ENCODE results near the gene FOXA1. TPM values are rescaled to one million over a fixed set of nuclear protein-coding genes. Genes with fewer than 3 reads are reported as not detected.

FOXA1 gene
- total RNA-seq, 4 donors from 2014 or later, result 7.4 to 24.6 (median 21.4) TPM

- no peak for DNase-seq
- Histone ChIP-seq H3K4me3 (no peak overlapping the region), H3K36me3 (no peaks in the 10 kb centered on the region), H3K9me3 (no peaks in the 10 kb centered on the region), H3K4me1 (no peaks in the 10 kb centered on the region), H3K27me3 (no peaks in the 10 kb centered on the region), H3K27ac (no peak overlapping the region)
- TF ChIP-seq, protein P1, sequence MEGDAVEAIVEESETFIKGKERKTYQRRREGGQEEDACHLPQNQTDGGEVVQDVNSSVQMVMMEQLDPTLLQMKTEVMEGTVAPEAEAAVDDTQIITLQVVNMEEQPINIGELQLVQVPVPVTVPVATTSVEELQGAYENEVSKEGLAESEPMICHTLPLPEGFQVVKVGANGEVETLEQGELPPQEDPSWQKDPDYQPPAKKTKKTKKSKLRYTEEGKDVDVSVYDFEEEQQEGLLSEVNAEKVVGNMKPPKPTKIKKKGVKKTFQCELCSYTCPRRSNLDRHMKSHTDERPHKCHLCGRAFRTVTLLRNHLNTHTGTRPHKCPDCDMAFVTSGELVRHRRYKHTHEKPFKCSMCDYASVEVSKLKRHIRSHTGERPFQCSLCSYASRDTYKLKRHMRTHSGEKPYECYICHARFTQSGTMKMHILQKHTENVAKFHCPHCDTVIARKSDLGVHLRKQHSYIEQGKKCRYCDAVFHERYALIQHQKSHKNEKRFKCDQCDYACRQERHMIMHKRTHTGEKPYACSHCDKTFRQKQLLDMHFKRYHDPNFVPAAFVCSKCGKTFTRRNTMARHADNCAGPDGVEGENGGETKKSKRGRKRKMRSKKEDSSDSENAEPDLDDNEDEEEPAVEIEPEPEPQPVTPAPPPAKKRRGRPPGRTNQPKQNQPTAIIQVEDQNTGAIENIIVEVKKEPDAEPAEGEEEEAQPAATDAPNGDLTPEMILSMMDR (IDR thresholded peaks at IDR 0.05), result no peak
- TF ChIP-seq POLR2A (IDR thresholded peaks at IDR 0.05), result no peak
Measured at GRCh38 chr14:37553935-37554550, 41.0 kb downstream of the FOXA1 start.

- Histone ChIP-seq H3K27ac (no peak overlapping the region), H3K4me3 (no peak overlapping the region), H3K9me3 (no peaks in the 10 kb centered on the region), H3K4me1 (no peaks in the 10 kb centered on the region), H3K27me3 (no peaks in the 10 kb centered on the region), H3K36me3 (no peaks in the 10 kb centered on the region)
- TF ChIP-seq, protein P1 (IDR thresholded peaks at IDR 0.05), result no peak
- no peak for TF ChIP-seq POLR2A (IDR thresholded peaks at IDR 0.05)
- DNase-seq, result no peak
Measured at GRCh38 chr14:37551119-37551518, 43.9 kb downstream of the FOXA1 start.

DNA sequence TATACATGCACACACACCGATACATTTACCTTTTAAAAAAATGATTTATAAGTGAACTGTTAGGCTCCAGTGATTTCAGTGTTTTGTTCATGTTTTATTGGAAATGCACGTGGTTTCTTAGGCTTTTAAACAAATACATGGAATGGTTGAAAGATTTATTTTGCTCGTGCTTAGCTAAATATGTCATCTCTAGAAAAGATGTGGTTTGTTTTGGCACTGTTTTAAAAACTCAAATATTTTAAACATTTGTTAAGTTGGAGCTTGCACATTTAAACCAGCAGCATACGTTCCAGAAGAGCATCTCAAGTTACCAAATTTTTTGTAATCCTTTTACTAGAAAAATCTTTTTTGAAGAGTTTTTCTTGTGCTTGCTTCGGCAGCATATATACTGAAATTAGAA is 44.5 kb downstream of the FOXA1 start:
- no peaks in the 10 kb centered on the region for H3K9me3 ChIP-seq
- TF ChIP-seq POLR2A (IDR thresholded peaks at IDR 0.05), result no peak
- TF ChIP-seq, protein P1 (IDR thresholded peaks at IDR 0.05), result no peak
- H3K4me1 ChIP-seq, result no peaks in the 10 kb centered on the region
- H3K4me3 ChIP-seq, result no peak overlapping the region
- H3K36me3 ChIP-seq, result no peaks in the 10 kb centered on the region
- H3K27ac ChIP-seq, result no peak overlapping the region
- no peak for DNase-seq
- no peaks in the 10 kb centered on the region for H3K27me3 ChIP-seq

DNA sequence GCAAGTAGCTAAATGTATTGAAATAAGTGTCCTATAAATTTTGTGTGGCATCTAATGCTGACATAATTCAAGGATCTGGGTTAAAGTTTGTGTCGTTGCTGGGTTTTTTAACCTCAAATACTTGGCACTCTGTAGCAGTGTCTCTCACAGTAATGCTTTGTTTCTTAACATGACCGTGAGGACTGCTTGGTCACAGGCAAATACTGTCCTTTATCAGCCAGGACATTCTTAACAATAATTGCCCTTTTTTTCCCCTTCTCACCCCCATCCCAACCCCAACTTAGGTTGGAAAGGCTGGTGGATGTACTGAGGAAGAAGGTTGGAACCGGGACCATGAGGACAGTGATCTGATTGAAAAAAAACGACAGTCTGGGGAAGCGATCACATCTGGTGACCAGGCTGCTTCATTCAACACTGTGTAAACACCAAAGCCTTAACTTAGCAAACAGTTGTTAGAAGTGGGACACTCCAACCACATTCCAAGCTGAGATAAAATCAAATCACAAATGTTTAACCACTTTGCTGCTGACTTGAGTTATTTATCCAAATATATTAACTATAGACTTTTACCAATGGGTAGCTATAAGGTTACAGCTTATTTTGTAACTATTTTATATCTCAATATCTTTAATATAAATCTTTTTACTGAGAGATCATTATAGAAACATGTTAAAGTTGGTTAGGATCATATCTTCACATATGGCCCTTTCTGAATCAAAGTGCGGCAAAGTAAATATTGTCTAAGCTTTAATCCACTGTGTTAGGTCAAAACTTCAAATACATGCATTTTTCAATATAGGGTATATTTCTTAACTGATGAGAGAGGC is 48.2 kb downstream of the FOXA1 start:
- Histone ChIP-seq H3K36me3 (no peaks in the 10 kb centered on the region), H3K4me1 (no peaks in the 10 kb centered on the region), H3K9me3 (no peaks in the 10 kb centered on the region), H3K27ac (no peak overlapping the region), H3K27me3 (no peaks in the 10 kb centered on the region), H3K4me3 (no peak overlapping the region)
- TF ChIP-seq, protein P1 (IDR thresholded peaks at IDR 0.05), result no peak
- TF ChIP-seq POLR2A (IDR thresholded peaks at IDR 0.05), result no peak
- no peak for DNase-seq

GRCh38 chr14:37545174-37545573 is 49.9 kb downstream of the FOXA1 start:
- Histone ChIP-seq H3K9me3 (no peaks in the 10 kb centered on the region), H3K27me3 (no peaks in the 10 kb centered on the region), H3K4me1 (no peaks in the 10 kb centered on the region), H3K27ac (no peak overlapping the region), H3K4me3 (no peak overlapping the region), H3K36me3 (no peaks in the 10 kb centered on the region)
- DNase-seq, result no peak
- no peak for TF ChIP-seq POLR2A (IDR thresholded peaks at IDR 0.05)
- TF ChIP-seq, protein P1 (IDR thresholded peaks at IDR 0.05), result peak in 1 of 6 experiments; percentile 9
